Activated CD4-positive, alpha-beta T cell treated with anti-CD3 and anti-CD28 coated beads, Interleukin-2, amount 50 U/mL, for 4 hours (primary cell): ENCODE data around the gene MEAK7.
A peak's percentile ranks its signal among the peaks of the same experiment; 100 is the strongest.
"Not testable (repeated sequence)": the region's sequence is repeated elsewhere in the genome, so short reads cannot be mapped to it uniquely, and the experiment has no call there.

Source experiments
- DNase-seq, 2 experiments: peaks; one replicate each; pipeline ENCODE4 v3.0.0-alpha.2; 2020

MEAK7 gene

GRCh38 chr16:84532291-84532724, 27.8 kb upstream of the MEAK7 start:
- DNase-seq = no peak

DNA sequence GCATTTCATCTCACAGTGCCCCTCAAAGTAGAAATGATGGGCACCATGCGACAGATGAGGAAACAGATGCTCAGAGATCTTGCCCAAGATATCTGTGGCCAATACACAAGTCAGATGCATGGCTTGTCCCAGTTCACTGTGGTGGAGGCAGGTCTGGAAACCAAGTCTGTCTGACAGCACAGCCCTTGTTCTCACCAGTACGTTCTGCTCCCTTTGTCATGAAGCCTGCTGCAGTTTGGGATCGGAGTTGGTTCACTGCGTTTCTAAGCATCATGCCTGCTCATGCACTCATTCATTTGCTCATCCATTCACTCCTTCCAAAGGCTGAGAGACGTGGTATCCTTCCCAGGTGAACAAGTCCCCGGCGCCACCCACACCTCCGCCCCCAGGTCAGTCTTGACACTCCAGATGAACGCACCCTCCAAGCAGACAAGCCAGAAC, 27.2 kb upstream of the MEAK7 start:
- DNase-seq = no peak

DNA sequence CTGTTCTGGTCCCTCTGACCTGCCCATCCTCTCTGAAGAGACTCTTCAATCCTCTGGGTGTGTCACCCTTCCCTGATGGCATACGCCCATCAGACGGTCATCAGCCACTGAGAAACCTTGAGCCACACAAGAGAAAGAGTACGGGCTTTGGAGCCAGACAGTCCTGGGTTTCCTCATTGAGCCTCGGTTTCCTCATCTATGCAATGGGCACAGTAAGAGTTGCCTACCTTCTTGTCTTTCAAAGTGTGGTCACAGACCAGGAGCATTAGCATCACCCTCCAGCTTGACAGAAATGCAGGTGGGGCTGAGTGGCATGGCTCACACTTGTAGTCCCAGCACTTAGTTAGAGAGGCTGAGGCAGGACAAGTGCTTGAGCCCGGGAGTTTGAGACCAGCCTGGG, 26.1 kb upstream of the MEAK7 start:
- DNase-seq = no peak

GRCh38 chr16:84529607-84530006, 25.1 kb upstream of the MEAK7 start:
- no peak for DNase-seq

- DNase-seq = no peak
Measured at GRCh38 chr16:84528322-84528721, 23.9 kb upstream of the MEAK7 start.

DNA sequence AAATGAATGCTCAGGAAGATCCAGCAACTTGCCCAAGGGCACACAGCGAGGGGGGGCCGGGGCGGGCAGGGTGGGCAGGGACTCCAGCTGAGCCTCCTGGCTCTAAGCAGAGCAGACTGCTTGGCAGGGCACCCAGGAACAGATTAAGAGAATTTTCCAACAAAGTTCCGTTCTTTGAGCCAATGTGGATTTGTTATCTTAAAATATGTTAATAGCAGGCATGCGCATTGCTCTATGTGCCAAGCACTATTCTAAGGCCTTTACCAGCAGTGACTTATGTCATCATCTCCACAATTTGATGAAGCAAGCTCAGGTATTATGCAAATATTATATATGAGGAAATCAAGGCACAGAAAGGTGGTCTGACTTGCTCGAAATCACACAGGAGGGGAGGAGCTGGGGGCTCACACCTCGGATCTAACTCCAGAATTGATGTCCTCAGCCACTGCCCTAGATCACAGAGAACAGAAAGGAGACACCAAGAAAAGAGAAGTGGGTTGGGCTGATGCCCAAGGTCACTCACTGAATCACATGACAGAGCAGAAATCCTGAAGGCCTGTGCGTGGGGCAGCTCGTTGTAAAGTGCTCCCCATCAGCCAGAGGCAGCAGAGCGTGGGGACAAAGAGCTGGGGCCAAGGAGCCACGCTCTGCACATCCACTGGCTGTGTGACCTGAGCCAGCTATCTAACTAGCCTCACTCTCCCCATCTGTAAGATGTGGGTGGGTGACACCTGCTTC, 23.2 kb upstream of the MEAK7 start:
- no peak for DNase-seq

- DNase-seq = no peak
Measured at GRCh38 chr16:84526794-84527531, 22.5 kb upstream of the MEAK7 start.

DNA sequence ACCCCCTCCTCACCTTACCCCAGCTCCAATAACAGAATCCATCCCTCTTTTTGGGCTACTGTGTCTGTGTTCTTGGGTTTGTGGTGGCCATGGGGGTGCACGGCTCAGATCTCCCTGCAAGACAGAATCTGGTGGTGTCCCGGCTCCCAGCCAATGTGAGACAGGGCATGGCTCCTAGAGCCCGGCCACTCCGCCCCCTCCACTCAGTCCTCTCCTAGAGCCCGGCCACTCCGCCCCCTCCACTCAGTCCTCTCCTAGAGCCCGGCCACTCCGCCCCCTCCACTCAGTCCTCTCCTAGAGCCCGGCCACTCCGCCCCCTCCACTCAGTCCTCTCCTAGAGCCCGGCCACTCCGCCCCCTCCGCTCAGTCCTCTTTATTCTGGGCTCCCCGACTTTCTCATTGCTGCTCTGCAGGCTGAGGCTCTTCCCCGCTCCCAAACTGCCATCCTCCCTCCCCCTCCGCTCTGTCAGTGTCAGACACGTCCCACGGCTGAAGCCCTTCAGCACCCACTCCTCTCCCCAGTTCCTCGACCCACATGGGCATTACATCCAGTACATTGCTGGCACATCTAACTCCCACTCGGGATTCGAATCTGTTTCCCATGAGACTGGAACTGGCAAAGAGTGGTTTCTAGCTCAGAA, 20.6 kb upstream of the MEAK7 start:
- not testable (repeated sequence) for DNase-seq

DNA sequence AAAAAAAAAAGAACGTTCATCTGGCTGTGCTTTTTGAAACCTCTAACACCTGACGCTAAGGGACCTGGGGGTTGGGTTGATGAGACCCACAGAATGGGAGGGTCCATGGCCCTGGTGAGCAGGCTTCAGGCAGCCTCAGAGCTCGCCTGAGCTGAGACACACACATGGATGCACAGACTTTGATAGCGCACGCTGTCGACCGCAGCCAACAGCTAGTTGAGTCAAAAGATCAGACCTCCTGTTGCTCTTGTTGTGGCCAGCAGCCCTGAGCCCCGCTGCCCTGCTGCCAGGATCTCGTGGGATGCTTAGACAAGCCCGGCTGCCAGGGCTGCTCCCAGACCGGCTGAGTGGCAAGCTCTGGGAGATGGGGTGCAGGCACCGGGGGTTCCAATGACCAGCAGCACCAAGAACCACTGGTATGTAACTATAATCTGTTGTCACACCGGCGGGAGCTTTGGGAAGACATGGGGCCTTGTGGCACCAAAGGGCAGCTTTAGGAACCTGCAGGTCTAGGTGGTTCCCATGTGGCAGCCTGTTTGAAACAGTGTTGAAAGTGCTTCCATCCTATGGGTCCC, 20.0 kb upstream of the MEAK7 start:
- no peak for DNase-seq

- DNase-seq = no peak
Measured at GRCh38 chr16:84521497-84521770, 17.0 kb upstream of the MEAK7 start.

- no peak for DNase-seq
Measured at GRCh38 chr16:84520725-84521496, 16.5 kb upstream of the MEAK7 start.

DNA sequence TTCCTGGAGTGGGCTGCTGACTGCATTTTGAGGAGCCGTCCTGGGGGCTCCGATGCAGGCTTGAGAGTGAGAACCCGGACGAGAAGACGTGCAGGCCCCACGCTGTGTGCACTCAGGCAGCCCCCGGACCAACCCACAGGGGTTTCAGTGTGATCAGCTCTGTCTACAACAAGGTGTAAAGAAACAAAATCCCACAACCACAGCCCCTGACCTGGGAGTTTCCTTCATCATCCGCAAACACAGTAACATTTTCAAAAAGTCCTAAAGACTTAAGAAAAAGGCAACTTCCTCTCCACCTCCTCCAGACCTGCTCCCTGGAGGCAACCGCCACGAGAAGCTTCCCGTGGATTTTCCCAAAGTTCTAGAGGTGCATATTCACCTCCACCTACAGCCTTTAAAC, 15.4 kb upstream of the MEAK7 start:
- DNase-seq = no peak

GRCh38 chr16:84518804-84519341, 14.4 kb upstream of the MEAK7 start:
- DNase-seq = peak; percentile 21 to 35

GRCh38 chr16:84518220-84518619, 13.8 kb upstream of the MEAK7 start:
- not testable (repeated sequence) for DNase-seq

DNA sequence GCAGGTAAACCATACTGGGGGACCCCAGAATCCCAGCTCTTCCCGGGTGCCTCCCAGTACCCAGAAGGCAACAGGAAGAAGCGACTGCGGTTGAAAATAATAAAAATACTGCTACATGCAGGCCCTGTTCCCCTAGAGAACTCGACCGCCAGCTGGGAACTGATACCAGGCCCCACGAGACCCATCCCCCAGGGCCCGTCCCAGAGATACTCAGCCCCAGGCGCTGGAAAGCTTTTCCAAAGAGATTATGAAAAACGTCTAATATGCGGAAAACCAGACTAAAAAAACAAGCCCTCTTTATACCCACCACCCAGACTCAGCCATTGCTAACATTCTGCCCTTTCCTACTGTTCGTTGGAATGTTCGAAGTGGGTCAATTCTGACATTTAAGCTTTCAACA, 12.9 kb upstream of the MEAK7 start:
- no peak for DNase-seq

- peak; percentile 69 to 73 for DNase-seq
Measured at GRCh38 chr16:84514874-84515835, 10.7 kb upstream of the MEAK7 start.

DNA sequence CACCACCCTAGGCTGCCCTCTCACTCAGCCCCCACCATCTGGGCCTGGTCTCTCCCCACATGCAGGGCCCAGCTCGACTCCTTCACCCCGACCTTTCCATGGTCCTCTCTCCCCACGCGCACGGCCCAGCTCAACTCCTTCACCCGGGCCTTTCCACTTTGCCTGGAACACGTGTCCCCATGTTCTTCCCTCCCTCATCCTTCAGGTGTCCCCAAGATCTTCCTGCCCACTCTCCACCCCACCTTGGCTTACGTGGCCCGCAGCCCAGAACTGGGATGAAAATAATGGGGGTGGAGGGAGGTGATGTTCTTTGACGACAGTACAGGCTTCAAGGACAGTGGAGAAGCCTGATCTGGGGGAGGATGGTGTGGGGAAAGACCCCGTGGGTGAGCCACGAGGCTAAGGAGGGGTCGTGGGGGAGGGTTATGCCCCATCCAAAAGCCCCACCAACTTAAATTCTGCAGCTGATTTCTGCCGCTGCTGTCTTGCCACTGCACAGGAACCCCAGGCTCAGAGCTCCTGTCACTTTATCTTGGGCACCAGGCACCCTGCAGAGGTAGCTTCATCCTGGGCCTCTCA, 9.9 kb upstream of the MEAK7 start:
- DNase-seq = no peak

- DNase-seq = no peak
Measured at GRCh38 chr16:84513666-84514065, 9.2 kb upstream of the MEAK7 start.

DNA sequence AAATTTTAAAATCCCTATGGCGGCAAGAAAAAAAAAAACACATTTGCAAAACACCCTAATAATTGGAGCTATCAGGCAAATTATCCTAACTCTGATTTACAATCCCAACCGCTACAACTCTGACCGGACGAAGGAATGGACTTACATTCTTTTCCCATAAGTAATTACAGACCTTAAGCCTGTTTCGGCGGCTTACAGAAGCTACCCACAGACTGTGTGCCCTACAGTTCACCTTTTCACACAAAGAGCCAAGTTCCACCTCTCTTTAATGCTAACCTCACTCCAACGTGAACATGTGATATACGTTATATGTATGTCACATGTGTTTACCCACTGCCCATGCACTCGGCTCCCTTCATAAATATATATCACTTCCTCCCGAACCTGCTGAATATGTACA, 8.7 kb upstream of the MEAK7 start:
- no peak for DNase-seq

DNA sequence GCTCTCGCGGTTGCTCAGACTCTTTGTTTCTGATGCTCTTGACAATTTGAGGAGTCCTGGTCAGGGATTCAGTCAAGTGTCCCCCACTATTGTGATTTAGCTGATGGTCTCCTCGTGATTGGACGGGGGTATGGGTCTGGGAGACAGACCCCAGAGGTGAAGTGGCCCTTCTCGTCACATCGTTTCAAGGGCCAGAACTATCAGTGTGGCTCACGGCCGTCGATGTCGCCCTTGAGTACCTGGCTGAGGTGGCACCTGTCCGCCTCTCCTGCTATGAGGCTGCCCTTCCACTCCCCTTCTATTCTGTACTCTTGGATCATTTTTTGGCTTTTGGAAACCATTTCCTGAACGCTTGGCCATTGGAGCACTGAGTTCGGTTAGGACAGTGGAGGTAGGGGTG, 7.4 kb upstream of the MEAK7 start:
- no peak for DNase-seq

- DNase-seq = peak; percentile 82 to 85
Measured at GRCh38 chr16:84511180-84511800, 6.8 kb upstream of the MEAK7 start.
